ENCODE measurements around the gene IL1B. TPM values are rescaled to one million over a fixed set of nuclear protein-coding genes. Genes with fewer than 3 reads are reported as not detected.

Gene IL1B
- total RNA-seq, 4 donors from 2014 or later: 0.22 to 2.7 (median 0.39) TPM; not detected in 1

DNA sequence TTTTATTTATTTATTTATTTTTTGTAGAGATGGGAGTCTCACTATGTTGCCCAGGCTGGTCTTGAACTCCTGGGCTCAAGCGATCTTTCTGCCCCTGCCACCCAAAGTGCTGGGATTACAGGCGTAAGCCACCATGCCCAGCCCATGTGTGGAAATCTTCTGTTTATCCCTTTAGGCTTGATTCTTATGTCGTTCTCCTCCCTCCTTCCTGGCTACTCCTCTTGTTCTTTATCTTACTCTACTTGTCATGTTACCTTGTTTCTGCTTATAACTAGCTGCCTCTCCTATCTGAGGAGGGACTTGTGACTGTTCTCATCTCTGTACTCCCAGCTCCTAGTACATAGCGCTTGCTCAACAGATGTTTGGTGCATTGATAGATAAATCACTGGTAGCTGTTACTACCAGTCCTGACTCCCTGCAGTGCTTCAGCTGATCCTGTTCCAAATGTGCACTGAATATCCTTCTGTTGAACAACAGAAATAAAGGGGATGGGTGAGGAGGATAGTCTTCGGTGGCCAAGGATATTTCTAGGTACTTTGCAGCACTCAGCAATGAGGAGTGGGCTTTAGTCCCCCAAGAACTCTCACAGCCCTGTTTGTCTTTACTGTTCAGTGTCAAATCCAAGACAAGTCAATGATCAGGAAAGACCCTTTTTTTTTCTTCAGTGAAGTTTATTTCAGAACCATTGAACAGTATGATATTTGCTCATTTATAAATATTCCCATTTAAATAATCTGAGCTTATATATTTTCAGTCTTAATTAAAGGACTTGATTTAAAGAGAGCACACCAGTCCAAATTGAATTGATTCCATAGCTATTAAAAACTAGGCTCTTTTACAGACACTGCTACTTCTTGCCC is 7.2 kb downstream of the IL1B start:
- Histone ChIP-seq H3K27me3 (no peaks in the 10 kb centered on the region), H3K27ac (no peak overlapping the region), H3K36me3 (no peaks in the 10 kb centered on the region), H3K9me3 (no peaks in the 10 kb centered on the region), H3K4me1 (peaks cover 0 to 2% (median 0%) of the 10 kb centered on the region in 4 donors), H3K4me3 (no peak overlapping the region)
- WGBS, 2 donors: 77 to 93% methylated on average over 5 of the region's 5 CpGs
- no peak for TF ChIP-seq EP300 (IDR thresholded peaks at IDR 0.05)
- TF ChIP-seq, protein P1, sequence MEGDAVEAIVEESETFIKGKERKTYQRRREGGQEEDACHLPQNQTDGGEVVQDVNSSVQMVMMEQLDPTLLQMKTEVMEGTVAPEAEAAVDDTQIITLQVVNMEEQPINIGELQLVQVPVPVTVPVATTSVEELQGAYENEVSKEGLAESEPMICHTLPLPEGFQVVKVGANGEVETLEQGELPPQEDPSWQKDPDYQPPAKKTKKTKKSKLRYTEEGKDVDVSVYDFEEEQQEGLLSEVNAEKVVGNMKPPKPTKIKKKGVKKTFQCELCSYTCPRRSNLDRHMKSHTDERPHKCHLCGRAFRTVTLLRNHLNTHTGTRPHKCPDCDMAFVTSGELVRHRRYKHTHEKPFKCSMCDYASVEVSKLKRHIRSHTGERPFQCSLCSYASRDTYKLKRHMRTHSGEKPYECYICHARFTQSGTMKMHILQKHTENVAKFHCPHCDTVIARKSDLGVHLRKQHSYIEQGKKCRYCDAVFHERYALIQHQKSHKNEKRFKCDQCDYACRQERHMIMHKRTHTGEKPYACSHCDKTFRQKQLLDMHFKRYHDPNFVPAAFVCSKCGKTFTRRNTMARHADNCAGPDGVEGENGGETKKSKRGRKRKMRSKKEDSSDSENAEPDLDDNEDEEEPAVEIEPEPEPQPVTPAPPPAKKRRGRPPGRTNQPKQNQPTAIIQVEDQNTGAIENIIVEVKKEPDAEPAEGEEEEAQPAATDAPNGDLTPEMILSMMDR (IDR thresholded peaks at IDR 0.05): no peak
- TF ChIP-seq POLR2A (IDR thresholded peaks at IDR 0.05): no peak
- DNase-seq (ENCODE audit: low spot score in 2 of 2): no peak

DNA sequence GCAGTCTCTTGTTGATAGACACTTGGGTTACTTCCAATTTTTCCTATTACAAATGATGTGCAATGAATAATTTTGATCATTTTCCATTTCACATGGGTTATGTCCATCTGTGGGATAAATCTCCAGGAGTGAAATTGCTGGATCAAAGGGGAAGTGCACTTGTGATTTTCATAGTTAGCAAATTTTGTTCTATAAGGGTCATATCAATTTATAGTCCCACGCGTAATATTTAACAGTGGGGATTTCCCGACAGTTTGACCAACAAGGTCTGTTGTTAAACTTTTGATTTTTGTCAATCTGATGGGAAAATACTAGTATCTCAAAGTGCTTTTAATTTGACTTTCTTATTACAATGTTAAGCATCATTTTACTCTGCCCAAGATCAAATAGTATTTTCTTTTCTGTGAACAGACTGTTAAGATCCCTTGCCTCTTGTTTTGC is 8.3 kb downstream of the IL1B start:
- Histone ChIP-seq H3K27me3 (no peaks in the 10 kb centered on the region), H3K36me3 (no peaks in the 10 kb centered on the region), H3K4me3 (no peak overlapping the region), H3K27ac (no peak overlapping the region), H3K4me1 (no peaks in the 10 kb centered on the region), H3K9me3 (no peaks in the 10 kb centered on the region)
- TF ChIP-seq EP300 (IDR thresholded peaks at IDR 0.05): no peak
- TF ChIP-seq POLR2A (IDR thresholded peaks at IDR 0.05): no peak
- TF ChIP-seq, protein P1 (IDR thresholded peaks at IDR 0.05): no peak
- DNase-seq (ENCODE audit: low spot score in 2 of 2): no peak
- 91 to 92% methylated on average over 3 of the region's 3 CpGs for WGBS, 2 donors

DNA sequence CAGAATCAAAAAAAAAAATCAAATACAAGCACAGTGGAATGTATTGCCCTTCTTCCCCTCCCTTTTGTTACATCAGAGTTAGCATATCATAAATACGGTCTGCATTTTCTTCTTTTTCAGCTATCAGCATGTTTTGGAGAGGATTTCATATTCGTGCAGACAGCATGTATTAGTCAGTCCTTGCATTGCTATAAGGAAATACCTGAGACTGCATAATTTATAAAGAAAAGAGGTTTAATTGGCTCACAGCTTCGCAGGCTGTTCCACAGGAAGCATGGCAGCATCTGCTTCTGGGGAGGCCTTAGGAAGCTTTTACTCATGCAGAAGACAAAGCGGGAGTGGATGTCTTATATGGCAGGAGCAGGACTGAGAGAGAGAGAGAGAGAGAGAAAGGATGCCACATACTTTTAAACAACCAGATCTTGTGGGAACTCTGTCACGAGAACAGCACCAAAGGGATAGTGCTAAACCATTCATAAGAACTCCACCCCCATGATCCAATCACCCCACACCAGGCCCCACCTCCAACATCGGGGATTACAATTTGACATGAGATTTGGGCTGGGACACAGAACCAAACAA is 8.9 kb downstream of the IL1B start:
- DNase-seq (ENCODE audit: low spot score in 2 of 2): no peak
- no peaks in the 10 kb centered on the region for H3K9me3 ChIP-seq
- no peak overlapping the region for H3K27ac ChIP-seq
- H3K4me3 ChIP-seq: no peak overlapping the region
- H3K36me3 ChIP-seq: no peaks in the 10 kb centered on the region
- H3K27me3 ChIP-seq: no peaks in the 10 kb centered on the region
- WGBS, 2 donors: 81 to 83% methylated on average over 6 of the region's 6 CpGs
- H3K4me1 ChIP-seq: no peaks in the 10 kb centered on the region
- TF ChIP-seq EP300 (IDR thresholded peaks at IDR 0.05): no peak
- no peak for TF ChIP-seq POLR2A (IDR thresholded peaks at IDR 0.05)
- TF ChIP-seq, protein P1 (IDR thresholded peaks at IDR 0.05): no peak

DNA sequence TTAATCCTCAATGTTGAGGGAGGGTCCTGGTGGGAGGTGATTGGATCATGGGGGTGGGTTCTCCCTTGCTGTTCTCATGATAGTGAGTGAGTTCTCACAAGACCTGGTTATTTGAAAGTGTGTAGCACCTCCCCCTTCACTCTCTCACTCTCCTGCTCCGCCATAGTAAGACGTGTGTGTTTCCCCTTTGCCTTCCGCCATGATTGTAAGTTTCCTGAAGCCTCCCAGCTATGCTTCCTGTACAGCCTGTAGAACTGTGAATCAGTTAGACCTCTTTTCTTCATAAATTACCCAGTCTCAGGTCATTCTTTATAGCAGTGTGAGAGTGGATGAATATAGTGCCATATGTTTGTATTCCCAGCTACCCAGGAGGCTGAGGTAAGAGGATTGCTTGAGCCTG is 9.6 kb downstream of the IL1B start:
- WGBS, 2 donors: 76 to 84% methylated on average over 3 of the region's 3 CpGs
- no peak for TF ChIP-seq POLR2A (IDR thresholded peaks at IDR 0.05)
- H3K4me1 ChIP-seq: no peaks in the 10 kb centered on the region
- no peak overlapping the region for H3K27ac ChIP-seq
- H3K4me3 ChIP-seq: no peak overlapping the region
- DNase-seq (ENCODE audit: low spot score in 2 of 2): no peak
- H3K36me3 ChIP-seq: no peaks in the 10 kb centered on the region
- peaks cover 0 to 4% (median 0%) of the 10 kb centered on the region in 4 donors for H3K9me3 ChIP-seq
- no peaks in the 10 kb centered on the region for H3K27me3 ChIP-seq

DNA sequence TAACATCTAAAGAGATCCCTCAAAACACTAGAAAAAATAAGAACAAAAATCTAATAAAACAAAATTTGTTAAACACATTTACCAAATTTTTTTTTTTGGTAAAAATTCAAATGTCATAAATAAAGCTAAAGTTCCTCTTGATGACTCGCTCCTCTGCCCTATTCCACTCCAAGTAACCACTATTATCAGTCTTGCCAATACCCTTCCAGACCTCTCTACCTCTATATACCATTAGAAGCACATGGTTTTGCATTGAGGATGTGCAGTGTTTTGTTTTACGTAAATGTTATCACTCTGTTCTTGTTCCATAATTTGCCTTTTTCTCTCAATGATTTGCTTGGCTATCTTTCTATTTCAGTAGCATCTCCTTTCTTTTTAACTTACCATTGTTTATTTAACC is 10.9 kb downstream of the IL1B start:
- Histone ChIP-seq H3K9me3 (peaks cover 0 to 4% (median 0%) of the 10 kb centered on the region in 4 donors), H3K27ac (no peak overlapping the region), H3K36me3 (no peaks in the 10 kb centered on the region), H3K4me3 (no peak overlapping the region), H3K27me3 (no peaks in the 10 kb centered on the region), H3K4me1 (no peaks in the 10 kb centered on the region)
- TF ChIP-seq EP300 (IDR thresholded peaks at IDR 0.05) (no peak), POLR2A (IDR thresholded peaks at IDR 0.05) (no peak)
- TF ChIP-seq, protein P1 (IDR thresholded peaks at IDR 0.05): no peak
- no peak for DNase-seq (ENCODE audit: low spot score in 2 of 2)
- 89 to 97% methylated on average over 2 of the region's 2 CpGs for WGBS, 2 donors

All from tibial nerve (tissue), 4 donors.